Esophagus squamous epithelium (tissue), 5 donors: ENCODE data around the gene MVK. TPM values are rescaled to one million over a fixed set of nuclear protein-coding genes. Genes with fewer than 3 reads are reported as not detected.

Experiments used
- DNase-seq: peaks from one replicate; lab custom pipeline; 2025; lab: John Stamatoyannopoulos, UW
- H3K27ac ChIP-seq, 4 donors: fragments of 200-600 bp; sonication (generic); one replicate each; pipeline ENCODE4 v1.5.1; 2016 to 2019; ENCODE audit warnings: mild to moderate bottlenecking in 1 of 4
- H3K27me3 ChIP-seq, 4 donors: fragments of 200-600 bp; sonication (generic); 1 replicate in 3 of 4; 2 replicates in 1 of 4; pipeline versions ENCODE4 v1.5.1 to v1.6.0; 2017 to 2021; ENCODE audit warnings: antibody characterized with exemption in 1 of 4
- H3K36me3 ChIP-seq, 3 donors: fragments of 200-600 bp; sonication (generic); one replicate each; pipeline ENCODE4 v1.5.1; 2016 to 2019
- H3K4me1 ChIP-seq, 3 donors: fragments of 200-600 bp; sonication (generic); one replicate each; pipeline ENCODE4 v1.5.1; 2017 to 2019
- H3K4me3 ChIP-seq, 4 donors: fragments of 200-600 bp; sonication (generic); 1 replicate in 3 of 4; 2 replicates in 1 of 4; pipeline ENCODE4 v1.5.1; 2016 to 2019; ENCODE audit warnings: mild to moderate bottlenecking in 2 of 4, moderate library complexity in 1 of 4
- H3K9me3 ChIP-seq, 3 donors: fragments of 200-600 bp; sonication (generic); one replicate each; pipeline ENCODE4 v1.5.1; 2016 to 2019
- CTCF ChIP-seq, 6 experiments: fragments of 450-650 bp in 4 of 6; fragments of 200-600 bp in 2 of 6; sonication (generic) in 2 of 6; IDR thresholded peaks; one replicate each; pipeline ENCODE4 v1.5.1; 2016 to 2019; ENCODE audit warnings: antibody characterized with exemption in 6 of 6, mild to moderate bottlenecking in 4 of 6, moderate library complexity in 4 of 6
- POLR2A ChIP-seq, 4 donors: fragments of 450-650 bp; IDR thresholded peaks; one replicate each; pipeline ENCODE4 v1.6.1; 2017; ENCODE audit warnings: antibody characterized with exemption in 4 of 4, mild to moderate bottlenecking in 4 of 4, moderate library complexity in 3 of 4
- WGBS, 2 donors: methylation state at CpG; one replicate each; pipeline ENCODE4 v1.1.5; 2018; 5-methylcytosine and 5-hydroxymethylcytosine counted together
- intact Hi-C: fragments of 100-400 bp; cut with DNase I; formaldehyde crosslinking; loops from one replicate; pipeline ENCODE4 v1.15.0; 2022
- total RNA-seq, 4 donors: library from RNA; depleted of rRNA; stranded (reverse); fragments of >200 nt; gene quantifications; one replicate each; pipeline ENCODE4 v1.1.0, GENCODE V29; 2016
- donor health status: DM: yes; HTN: yes; CAD: no.

Gene MVK
- total RNA-seq, 4 donors from 2014 or later: 38.9 to 62.6 (median 46.4) TPM

- TF ChIP-seq CTCF (IDR thresholded peaks at IDR 0.05) (no peak), POLR2A (IDR thresholded peaks at IDR 0.05) (no peak)
- intact Hi-C loops: no loop called here
- peaks cover 0 to 26% (median 0%) of the 10 kb centered on the region in 3 donors for H3K4me1 ChIP-seq
- peaks cover 0 to 34% (median 0%) of the 10 kb centered on the region in 4 donors for H3K27me3 ChIP-seq
- WGBS, 2 donors: 74 to 77% methylated on average over 11 to 15 of the region's 18 CpGs
- no peak for DNase-seq
- peaks cover 0 to 37% (median 0%) of the 10 kb centered on the region in 3 donors for H3K36me3 ChIP-seq
- no peak overlapping the region for H3K4me3 ChIP-seq
- no peak overlapping the region for H3K27ac ChIP-seq
- no peaks in the 10 kb centered on the region for H3K9me3 ChIP-seq
Measured at GRCh38 chr12:109555431-109556315, 17.9 kb upstream of the MVK start.

- DNase-seq: no peak
- H3K4me1 ChIP-seq: peaks cover 0 to 26% (median 0%) of the 10 kb centered on the region in 3 donors
- TF ChIP-seq POLR2A (IDR thresholded peaks at IDR 0.05): no peak
- no peak for TF ChIP-seq CTCF (IDR thresholded peaks at IDR 0.05)
- intact Hi-C loops: no loop called here
- WGBS, 2 donors: 95 to 100% methylated on average over 2 to 3 of the region's 10 CpGs
- H3K27me3 ChIP-seq: peaks cover 0 to 24% (median 0%) of the 10 kb centered on the region in 4 donors
- no peak overlapping the region for H3K4me3 ChIP-seq
- H3K27ac ChIP-seq: peak overlapping the region in 2 of 4 donors; percentile 1 to 65
- no peaks in the 10 kb centered on the region for H3K9me3 ChIP-seq
- peaks cover 0 to 52% (median 0%) of the 10 kb centered on the region in 3 donors for H3K36me3 ChIP-seq
Measured at GRCh38 chr12:109557200-109557599, 16.4 kb upstream of the MVK start.

- Histone ChIP-seq H3K27me3 (peaks cover 0 to 21% (median 0%) of the 10 kb centered on the region in 4 donors), H3K27ac (peak overlapping the region in 3 of 4 donors; percentile 39 to 65 (median 48)), H3K9me3 (no peaks in the 10 kb centered on the region), H3K36me3 (peaks cover 0 to 58% (median 5%) of the 10 kb centered on the region in 3 donors), H3K4me1 (peaks cover 0 to 26% (median 0%) of the 10 kb centered on the region in 3 donors), H3K4me3 (no peak overlapping the region)
- 76 to 82% methylated on average over 5 to 10 of the region's 12 CpGs for WGBS, 2 donors
- DNase-seq: no peak
- intact Hi-C loops: no loop called here
- no peak for TF ChIP-seq POLR2A (IDR thresholded peaks at IDR 0.05)
- TF ChIP-seq CTCF (IDR thresholded peaks at IDR 0.05): no peak
Measured at GRCh38 chr12:109557805-109558204, 15.8 kb upstream of the MVK start.

- H3K9me3 ChIP-seq: no peaks in the 10 kb centered on the region
- peaks cover 0 to 15% (median 0%) of the 10 kb centered on the region in 4 donors for H3K27me3 ChIP-seq
- peaks cover 0 to 26% (median 0%) of the 10 kb centered on the region in 3 donors for H3K4me1 ChIP-seq
- no peak for DNase-seq
- intact Hi-C loops: no loop called here
- H3K27ac ChIP-seq: peak overlapping the region in 2 of 4 donors; percentile 39 to 65
- TF ChIP-seq CTCF (IDR thresholded peaks at IDR 0.05) (no peak), POLR2A (IDR thresholded peaks at IDR 0.05) (no peak)
- H3K36me3 ChIP-seq: peaks cover 0 to 66% (median 8%) of the 10 kb centered on the region in 3 donors
- 93 to 97% methylated on average over 11 to 13 of the region's 25 CpGs for WGBS, 2 donors
- no peak overlapping the region for H3K4me3 ChIP-seq
Measured at GRCh38 chr12:109558374-109559199, 15.0 kb upstream of the MVK start.
